Vagina (tissue), 2 donors: ENCODE results near the gene UPB1. TPM values are rescaled to one million over a fixed set of nuclear protein-coding genes. Genes with fewer than 3 reads are reported as not detected.

Experiments used
- DNase-seq, 2 donors: peaks; one replicate each; pipeline ENCODE4 v3.0.0-alpha.2; 2017; ENCODE audit errors: extremely low spot score in 2 of 2
- H3K27ac ChIP-seq: fragments of 200-600 bp; sonication (generic); one replicate; pipeline ENCODE4 v1.5.1; 2019
- H3K27me3 ChIP-seq: fragments of 200-600 bp; sonication (generic); one replicate; pipeline ENCODE4 v1.5.1; 2019
- H3K36me3 ChIP-seq, 2 donors: fragments of 200-600 bp; sonication (generic); one replicate each; pipeline ENCODE4 v1.5.1; 2017 to 2019
- H3K4me1 ChIP-seq: fragments of 200-600 bp; sonication (generic); one replicate; pipeline ENCODE4 v1.5.1; 2019
- H3K4me3 ChIP-seq, 2 donors: fragments of 200-600 bp; sonication (generic); 1 replicate in 1 of 2; 2 replicates in 1 of 2; pipeline ENCODE4 v1.5.1; 2016 to 2019
- H3K9me3 ChIP-seq: fragments of 200-600 bp; sonication (generic); one replicate; pipeline ENCODE4 v1.5.1; 2019
- POLR2A ChIP-seq, 2 donors: fragments of 450-650 bp; IDR thresholded peaks; one replicate each; pipeline ENCODE4 v1.6.1; 2017; ENCODE audit warnings: antibody characterized with exemption in 2 of 2, mild to moderate bottlenecking in 2 of 2, moderate library complexity in 2 of 2
- POLR2AphosphoS5 ChIP-seq, 2 donors: sonication (generic); formaldehyde crosslinking; IDR thresholded peaks; one replicate each; pipeline ENCODE4 v1.9.0; 2017; ENCODE audit warnings: antibody characterized with exemption in 2 of 2, mild to moderate bottlenecking in 2 of 2, low read depth in 1 of 2; ENCODE audit not compliant: insufficient read depth in 1 of 2
- intact Hi-C: fragments of 100-400 bp; cut with DNase I; formaldehyde crosslinking; loops from one replicate; pipeline ENCODE4 v1.15.1; 2023
- total RNA-seq: library from RNA; depleted of rRNA; stranded (reverse); fragments of >200 nt; gene quantifications from one replicate; pipeline ENCODE4 v1.2.3, GENCODE V29; 2016
- TF ChIP-seq, protein P1 (sequence below), 3 experiments: fragments of 450-650 bp in 2 of 3; fragments of 200-600 bp in 1 of 3; sonication (generic) in 1 of 3; IDR thresholded peaks; one replicate each; pipeline ENCODE4 v1.5.1; 2017 to 2019; ENCODE audit warnings: antibody characterized with exemption in 3 of 3, mild to moderate bottlenecking in 2 of 3, moderate library complexity in 2 of 3

The UPB1 gene
- total RNA-seq, 1 donor from 2014 or later = not detected

DNA sequence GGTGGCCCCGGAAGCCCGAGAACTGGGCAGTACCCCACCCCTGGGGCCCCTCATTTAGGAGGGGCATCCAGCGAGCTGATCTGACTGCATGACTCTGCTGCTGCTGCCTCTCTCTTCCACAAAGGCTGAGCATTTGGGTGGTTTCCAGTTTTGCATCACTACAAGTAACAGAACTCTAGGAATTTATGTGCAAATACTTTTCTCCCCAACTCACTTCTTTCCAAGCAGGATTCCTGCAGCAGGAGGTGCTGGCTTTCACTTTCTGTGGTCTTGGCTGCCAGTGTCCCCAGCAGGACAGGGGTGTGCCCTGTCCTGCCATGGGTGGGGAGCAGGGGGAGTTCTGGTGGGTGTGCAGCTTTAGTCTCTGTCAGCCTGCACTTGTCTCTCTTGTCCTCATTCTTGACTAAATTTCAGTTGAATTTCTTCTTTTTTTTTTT, 21.2 kb downstream of the UPB1 start:
- H3K36me3 ChIP-seq = no peaks in the 10 kb centered on the region
- peaks cover 7% of the 10 kb centered on the region for H3K4me1 ChIP-seq
- no peak overlapping the region for H3K27ac ChIP-seq
- no peaks in the 10 kb centered on the region for H3K27me3 ChIP-seq
- H3K9me3 ChIP-seq = no peaks in the 10 kb centered on the region
- no peak overlapping the region for H3K4me3 ChIP-seq
- no peak for DNase-seq
- intact Hi-C loops = no loop called here
- TF ChIP-seq POLR2AphosphoS5 (IDR thresholded peaks at IDR 0.05; ENCODE audit: insufficient read depth in 1 of 2, low read depth in 1 of 2) (no peak), POLR2A (IDR thresholded peaks at IDR 0.05) (no peak)
- TF ChIP-seq, protein P1, sequence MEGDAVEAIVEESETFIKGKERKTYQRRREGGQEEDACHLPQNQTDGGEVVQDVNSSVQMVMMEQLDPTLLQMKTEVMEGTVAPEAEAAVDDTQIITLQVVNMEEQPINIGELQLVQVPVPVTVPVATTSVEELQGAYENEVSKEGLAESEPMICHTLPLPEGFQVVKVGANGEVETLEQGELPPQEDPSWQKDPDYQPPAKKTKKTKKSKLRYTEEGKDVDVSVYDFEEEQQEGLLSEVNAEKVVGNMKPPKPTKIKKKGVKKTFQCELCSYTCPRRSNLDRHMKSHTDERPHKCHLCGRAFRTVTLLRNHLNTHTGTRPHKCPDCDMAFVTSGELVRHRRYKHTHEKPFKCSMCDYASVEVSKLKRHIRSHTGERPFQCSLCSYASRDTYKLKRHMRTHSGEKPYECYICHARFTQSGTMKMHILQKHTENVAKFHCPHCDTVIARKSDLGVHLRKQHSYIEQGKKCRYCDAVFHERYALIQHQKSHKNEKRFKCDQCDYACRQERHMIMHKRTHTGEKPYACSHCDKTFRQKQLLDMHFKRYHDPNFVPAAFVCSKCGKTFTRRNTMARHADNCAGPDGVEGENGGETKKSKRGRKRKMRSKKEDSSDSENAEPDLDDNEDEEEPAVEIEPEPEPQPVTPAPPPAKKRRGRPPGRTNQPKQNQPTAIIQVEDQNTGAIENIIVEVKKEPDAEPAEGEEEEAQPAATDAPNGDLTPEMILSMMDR (IDR thresholded peaks at IDR 0.05) = no peak

DNA sequence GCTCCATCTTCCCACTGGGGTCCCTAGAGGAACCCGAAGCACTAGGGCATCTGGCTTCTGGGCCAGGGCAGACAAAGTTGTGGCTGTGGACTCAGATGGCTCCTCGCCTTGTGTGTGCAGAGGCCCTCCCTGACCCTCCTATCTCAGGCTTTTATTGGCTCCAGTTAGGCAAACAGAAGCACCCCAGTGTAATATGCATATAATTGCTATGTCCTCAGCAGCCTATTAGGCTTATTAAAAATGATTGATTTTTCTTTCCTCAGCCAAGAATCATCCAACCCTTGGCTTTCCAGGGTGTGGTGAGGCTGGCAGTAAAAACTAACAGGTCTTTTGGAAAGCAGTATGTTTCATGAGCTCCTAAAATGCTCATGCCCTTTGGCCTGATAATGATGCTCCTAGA, 22.3 kb downstream of the UPB1 start:
- intact Hi-C loops = no loop called here
- TF ChIP-seq POLR2AphosphoS5 (IDR thresholded peaks at IDR 0.05; ENCODE audit: insufficient read depth in 1 of 2, low read depth in 1 of 2) (no peak), POLR2A (IDR thresholded peaks at IDR 0.05) (no peak)
- TF ChIP-seq, protein P1 (IDR thresholded peaks at IDR 0.05) = no peak
- Histone ChIP-seq H3K9me3 (no peaks in the 10 kb centered on the region), H3K4me1 (peaks cover 7% of the 10 kb centered on the region), H3K4me3 (no peak overlapping the region), H3K36me3 (no peaks in the 10 kb centered on the region), H3K27me3 (no peaks in the 10 kb centered on the region), H3K27ac (no peak overlapping the region)
- DNase-seq = no peak

DNA sequence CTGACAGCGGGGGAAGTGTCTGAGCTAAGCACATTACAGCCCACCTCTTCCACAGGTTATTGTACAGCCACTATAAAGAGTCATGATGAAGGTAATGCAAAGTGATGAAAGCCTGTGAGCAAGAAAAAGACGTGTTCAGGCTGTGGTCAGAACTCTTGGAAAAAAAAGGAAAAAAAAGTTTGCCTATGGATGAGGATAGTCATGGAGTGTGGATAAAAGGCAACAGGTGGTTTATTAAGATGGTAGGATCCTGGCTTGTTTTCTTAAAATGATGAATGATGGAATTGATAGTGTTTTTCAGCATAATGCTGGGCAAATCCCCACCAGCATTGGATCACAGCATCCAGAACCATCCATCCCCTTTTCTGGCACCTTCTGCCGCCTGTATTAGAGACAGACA, 23.1 kb downstream of the UPB1 start:
- no peaks in the 10 kb centered on the region for H3K9me3 ChIP-seq
- H3K36me3 ChIP-seq = no peaks in the 10 kb centered on the region
- intact Hi-C loops = no loop called here
- no peak for DNase-seq
- no peak overlapping the region for H3K4me3 ChIP-seq
- H3K27me3 ChIP-seq = no peaks in the 10 kb centered on the region
- H3K27ac ChIP-seq = no peak overlapping the region
- peaks cover 7% of the 10 kb centered on the region for H3K4me1 ChIP-seq
- TF ChIP-seq POLR2AphosphoS5 (IDR thresholded peaks at IDR 0.05; ENCODE audit: insufficient read depth in 1 of 2, low read depth in 1 of 2) (no peak), POLR2A (IDR thresholded peaks at IDR 0.05) (no peak)
- TF ChIP-seq, protein P1 (IDR thresholded peaks at IDR 0.05) = no peak

DNA sequence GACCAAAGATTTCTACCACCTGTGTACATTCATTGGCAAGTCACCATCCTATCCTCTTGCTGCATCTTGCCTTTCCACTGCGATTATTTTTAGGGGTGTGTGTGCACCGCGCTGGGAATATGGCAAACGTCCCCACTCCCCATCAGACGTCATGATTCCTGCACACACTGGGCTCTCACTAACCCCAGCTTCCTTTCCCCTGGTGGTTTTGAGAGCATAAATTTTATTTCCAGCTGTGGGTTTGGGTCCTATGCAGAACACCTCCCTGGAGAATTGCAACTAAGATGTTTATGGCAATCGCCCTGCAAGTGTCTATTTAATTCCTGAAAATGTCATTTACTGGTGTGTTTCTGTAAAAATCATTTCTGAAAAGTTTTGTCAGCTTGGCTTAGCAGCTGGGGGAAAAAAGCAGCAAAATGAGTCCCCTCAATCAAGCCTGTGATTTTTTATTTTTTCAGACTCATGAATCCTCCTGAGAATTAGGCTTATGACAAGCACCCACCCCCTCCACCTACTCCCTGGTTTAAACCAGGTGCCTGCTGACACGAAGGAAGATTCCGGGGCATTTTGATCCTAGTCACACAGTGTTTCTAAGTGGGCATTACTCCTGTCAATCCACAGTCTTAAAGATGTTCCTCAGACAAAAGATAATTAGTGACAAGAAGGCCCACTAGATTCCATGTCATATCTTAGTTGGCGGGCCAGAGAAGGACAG, 23.8 kb downstream of the UPB1 start:
- Histone ChIP-seq H3K4me3 (no peak overlapping the region), H3K9me3 (no peaks in the 10 kb centered on the region), H3K27ac (no peak overlapping the region), H3K36me3 (no peaks in the 10 kb centered on the region), H3K27me3 (no peaks in the 10 kb centered on the region), H3K4me1 (peaks cover 7% of the 10 kb centered on the region)
- intact Hi-C loops = no loop called here
- no peak for DNase-seq
- TF ChIP-seq POLR2A (IDR thresholded peaks at IDR 0.05) = no peak
- TF ChIP-seq, protein P1 (IDR thresholded peaks at IDR 0.05) = no peak
- TF ChIP-seq POLR2AphosphoS5 (IDR thresholded peaks at IDR 0.05; ENCODE audit: insufficient read depth in 1 of 2, low read depth in 1 of 2) = no peak

DNA sequence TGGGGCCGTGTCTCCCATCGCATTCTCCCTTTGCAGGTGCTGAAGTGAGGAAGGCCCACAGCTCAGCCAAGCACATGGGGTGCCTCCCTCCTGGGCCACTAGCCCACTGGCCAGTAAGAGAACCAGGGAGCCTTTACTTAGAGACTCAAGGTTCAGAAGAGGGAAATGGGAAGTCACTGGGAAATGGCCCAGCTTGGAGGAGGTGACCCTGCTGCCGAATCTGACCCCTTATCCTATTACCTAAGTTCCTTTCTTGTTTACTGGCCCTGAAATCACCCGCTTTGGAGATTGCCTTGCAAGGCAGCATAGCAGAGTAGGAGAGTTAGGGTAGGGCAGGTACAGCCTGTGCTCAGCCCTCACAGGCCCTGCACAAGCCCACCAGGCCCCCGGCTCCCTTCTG, 24.4 kb downstream of the UPB1 start:
- Histone ChIP-seq H3K4me1 (peaks cover 7% of the 10 kb centered on the region), H3K27me3 (no peaks in the 10 kb centered on the region), H3K27ac (no peak overlapping the region), H3K4me3 (no peak overlapping the region), H3K9me3 (no peaks in the 10 kb centered on the region), H3K36me3 (no peaks in the 10 kb centered on the region)
- TF ChIP-seq POLR2AphosphoS5 (IDR thresholded peaks at IDR 0.05; ENCODE audit: insufficient read depth in 1 of 2, low read depth in 1 of 2) (no peak), POLR2A (IDR thresholded peaks at IDR 0.05) (no peak)
- TF ChIP-seq, protein P1 (IDR thresholded peaks at IDR 0.05) = no peak
- intact Hi-C loops = no loop called here
- DNase-seq = no peak
